CD4-positive, alpha-beta memory T cell (primary cell): ENCODE data around the gene CCDC9. TPM values are rescaled to one million over a fixed set of nuclear protein-coding genes. Genes with fewer than 3 reads are reported as not detected.

Experiments
- CTCF ChIA-PET: fragments of 350-600 bp; sonication (Branson Sonifier 250); formaldehyde crosslinking; loops from one replicate; lab custom pipeline; 2021; ENCODE audit warnings: inconsistent platforms; ENCODE audit not compliant: partially characterized antibody; lab: Charles Lee
- POLR2A ChIA-PET: fragments of 350-600 bp; sonication (Branson Sonifier 250); formaldehyde crosslinking; loops from one replicate; lab custom pipeline; 2021; ENCODE audit not compliant: partially characterized antibody; lab: Charles Lee
- DNase-seq, 5 donors: peaks; one replicate each; pipeline versions ENCODE4 v3.0.0 to v3.0.0-alpha.2; 2020 to 2022; ENCODE audit warnings: mixed read lengths in 1 of 5
- H3K27ac ChIP-seq: one replicate; pipeline ENCODE4 v1.7.0; 2013; ENCODE audit warnings: low read depth, low read length
- H3K27me3 ChIP-seq: 2 replicates; pipeline ENCODE4 v1.7.0; 2013; ENCODE audit warnings: mild to moderate bottlenecking, low read length, moderate library complexity; ENCODE audit not compliant: insufficient read depth
- H3K36me3 ChIP-seq: 2 replicates; pipeline ENCODE4 v1.7.0; 2013; ENCODE audit warnings: mild to moderate bottlenecking, low read length, moderate library complexity; ENCODE audit not compliant: insufficient read depth
- H3K4me1 ChIP-seq: 2 replicates; pipeline ENCODE4 v1.7.0; 2013; ENCODE audit warnings: mild to moderate bottlenecking, low read length, moderate library complexity; ENCODE audit not compliant: insufficient read depth
- H3K4me3 ChIP-seq, 2 donors: one replicate each; pipeline ENCODE4 v1.7.0; 2013; ENCODE audit warnings: low read length in 2 of 2, mild to moderate bottlenecking in 1 of 2
- H3K9me3 ChIP-seq, 2 donors: one replicate each; pipeline ENCODE4 v1.7.0; 2013; ENCODE audit warnings: low read length in 2 of 2, control low read depth in 1 of 2; ENCODE audit not compliant: control insufficient read depth in 1 of 2
- H3K27ac Mint-ChIP-seq, 7 donors: one replicate each; pipeline ENCODE4 v1.8.0; 2020 to 2021; ENCODE audit warnings: mixed read lengths in 7 of 7, mild to moderate bottlenecking in 6 of 7, inconsistent platforms in 3 of 7, moderate library complexity in 3 of 7
- H3K27me3 Mint-ChIP-seq, 2 donors: one replicate each; pipeline ENCODE4 v1.8.0; 2020 to 2021; ENCODE audit warnings: mixed read lengths in 2 of 2
- H3K36me3 Mint-ChIP-seq, 2 donors: one replicate each; pipeline ENCODE4 v1.8.0; 2020 to 2021; ENCODE audit warnings: mixed read lengths in 2 of 2, inconsistent platforms in 1 of 2, mild to moderate bottlenecking in 1 of 2
- H3K4me1 Mint-ChIP-seq, 4 donors: one replicate each; pipeline ENCODE4 v1.8.0; 2020 to 2021; ENCODE audit warnings: mixed read lengths in 4 of 4, mild to moderate bottlenecking in 1 of 4
- H3K4me3 Mint-ChIP-seq, 8 donors: one replicate each; pipeline ENCODE4 v1.8.0; 2020 to 2021; ENCODE audit warnings: mixed read lengths in 8 of 8, mild to moderate bottlenecking in 7 of 8, moderate library complexity in 6 of 8, inconsistent platforms in 3 of 8
- H3K9me3 Mint-ChIP-seq, 8 donors: one replicate each; pipeline ENCODE4 v1.8.0; 2020 to 2021; ENCODE audit warnings: mixed read lengths in 8 of 8, mild to moderate bottlenecking in 5 of 8, inconsistent platforms in 3 of 8, moderate library complexity in 1 of 8
- intact Hi-C: fragments of 100-400 bp; cut with micrococcal nuclease; formaldehyde crosslinking; loops from one replicate; pipeline ENCODE4 v1.15.1; 2023
- polyA plus RNA-seq, 2 donors: library from polyadenylated mRNA; unstranded; fragments of 300-500 nt; fragmentation: Illumina TruSeq; gene quantifications; one replicate each; pipeline ENCODE4 v1.2.3, GENCODE V29; 2021
- total RNA-seq, 2 experiments: library from RNA; stranded (reverse); gene quantifications; one replicate each; pipeline ENCODE4 v1.2.3, GENCODE V29; 2021

Gene CCDC9
- total and polyA plus RNA-seq, 4 experiments from 2014 or later: 4.6 to 40.4 (median 25.7) TPM

- POLR2A ChIA-PET: interaction anchor here (0.8 to 6.3 kb wide), 11 partner anchors 10 to 116 kb away, joined by 3 to 156 read pairs (median 36); partner anchors contain the start of genes CCDC9, SAE1 and ZC3H4
These were observed 28.0 kb upstream of the CCDC9 start for GRCh38 chr19:47228168-47228936.

DNA sequence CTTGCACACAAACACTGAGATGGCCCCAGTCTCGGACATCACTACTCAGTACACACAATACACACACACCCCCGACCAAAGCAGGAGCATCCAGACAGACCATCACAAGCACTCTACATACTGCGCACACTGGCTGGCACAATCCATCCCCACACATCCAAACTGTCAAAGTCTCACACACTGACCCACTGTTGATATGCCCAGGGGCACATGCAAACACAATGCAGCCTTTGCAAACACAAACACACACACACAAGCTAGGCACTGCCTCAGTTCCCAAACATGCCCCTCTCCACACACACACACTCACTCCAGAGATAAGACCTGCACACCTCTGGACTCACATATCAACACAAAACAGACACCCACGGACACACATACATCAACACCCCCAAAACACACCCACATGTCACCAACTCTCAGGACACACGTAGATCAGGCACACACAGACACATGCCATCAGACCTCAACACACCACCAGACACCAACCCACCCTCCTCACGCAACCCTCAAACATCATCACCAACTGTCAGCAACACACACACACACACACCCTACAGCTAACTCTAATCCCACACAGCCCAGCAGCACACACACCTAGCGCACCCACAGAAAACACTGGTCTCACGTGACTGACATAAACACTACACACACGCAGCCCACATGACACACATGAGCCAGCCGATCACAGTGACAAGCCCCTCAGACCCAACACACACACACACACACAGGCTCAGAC lies 27.2 kb upstream of the CCDC9 start:
- H3K4me3 Mint-ChIP-seq: no peak overlapping the region
- H3K27me3 Mint-ChIP-seq: no peaks in the 10 kb centered on the region
- no peaks in the 10 kb centered on the region for H3K36me3 Mint-ChIP-seq

More at GRCh38 chr19:47228168-47228936, 28.0 kb upstream of the CCDC9 start:
- no peak overlapping the region for H3K27ac Mint-ChIP-seq
- Histone ChIP-seq H3K4me1 (peaks cover 58% of the 10 kb centered on the region), H3K36me3 (no peaks in the 10 kb centered on the region), H3K27me3 (no peaks in the 10 kb centered on the region), H3K4me3 (peak overlapping the region; percentile 49 to 85), H3K27ac (peak overlapping the region; percentile 45), H3K9me3 (no peaks in the 10 kb centered on the region)
- intact Hi-C loops: loop anchor here (5.0 kb wide), 2 partner anchors 41 to 71 kb away; no protein-coding TSS in a partner anchor
- H3K27me3 Mint-ChIP-seq: no peaks in the 10 kb centered on the region
- no peaks in the 10 kb centered on the region for H3K9me3 Mint-ChIP-seq
- CTCF ChIA-PET: interaction anchor here (1.8 to 6.8 kb wide), 2 partner anchors 16 kb away, joined by 7 to 62 read pairs; no protein-coding TSS in a partner anchor
- no peak overlapping the region for H3K4me3 Mint-ChIP-seq
- peak in 4 of 5 donors; percentile 36 to 71 (median 44) for DNase-seq
- H3K36me3 Mint-ChIP-seq: no peaks in the 10 kb centered on the region
- peaks cover 19 to 39% (median 27%) of the 10 kb centered on the region in 4 donors for H3K4me1 Mint-ChIP-seq

GRCh38 chr19:47229676-47230053 lies 26.7 kb upstream of the CCDC9 start:
- H3K9me3 ChIP-seq: no peaks in the 10 kb centered on the region
- CTCF ChIA-PET: interaction anchor here (0.8 to 1.8 kb wide), 4 partner anchors 10 to 20 kb away, joined by 3 to 7 read pairs (median 4); no protein-coding TSS in a partner anchor
- Mint-ChIP-seq H3K27ac (no peak overlapping the region), H3K4me1 (peaks cover 19 to 39% (median 27%) of the 10 kb centered on the region in 4 donors), H3K36me3 (no peaks in the 10 kb centered on the region), H3K4me3 (no peak overlapping the region), H3K27me3 (no peaks in the 10 kb centered on the region), H3K9me3 (no peaks in the 10 kb centered on the region)
- H3K27me3 ChIP-seq: no peaks in the 10 kb centered on the region
- peaks cover 58% of the 10 kb centered on the region for H3K4me1 ChIP-seq
- no peaks in the 10 kb centered on the region for H3K36me3 ChIP-seq
- peak overlapping the region; percentile 45 for H3K27ac ChIP-seq
- peak in 2 of 5 donors; percentile 37 to 43 for DNase-seq
- POLR2A ChIA-PET: interaction anchor here (0.8 to 6.3 kb wide), 8 partner anchors 9 to 71 kb away, joined by 3 to 156 read pairs (median 7); partner anchors contain the start of genes CCDC9 and INAFM1
- H3K4me3 ChIP-seq: peak overlapping the region; percentile 33 to 85
- intact Hi-C loops: loop anchor here (2.0 to 5.0 kb wide), 3 partner anchors 42 to 72 kb away; partner anchors contain the start of gene INAFM1

More for the DNA sequence above, 27.2 kb upstream of the CCDC9 start:
- no peaks in the 10 kb centered on the region for H3K9me3 Mint-ChIP-seq
- Histone ChIP-seq H3K9me3 (no peaks in the 10 kb centered on the region), H3K27ac (peak overlapping the region; percentile 45), H3K4me3 (peak overlapping the region; percentile 49 to 85), H3K27me3 (no peaks in the 10 kb centered on the region), H3K36me3 (no peaks in the 10 kb centered on the region), H3K4me1 (peaks cover 58% of the 10 kb centered on the region)
- H3K4me1 Mint-ChIP-seq: peaks cover 19 to 39% (median 27%) of the 10 kb centered on the region in 4 donors
- POLR2A ChIA-PET: interaction anchor here (0.8 to 6.3 kb wide), 9 partner anchors 9 to 99 kb away, joined by 3 to 156 read pairs (median 5); partner anchors contain the start of genes CCDC9, INAFM1 and SAE1
- intact Hi-C loops: loop anchor here (5.0 kb wide), 2 partner anchors 42 to 72 kb away; no protein-coding TSS in a partner anchor
- peak; percentile 43 to 76 (median 50) for DNase-seq
- H3K27ac Mint-ChIP-seq: no peak overlapping the region
- CTCF ChIA-PET: interaction anchor here (0.8 to 1.8 kb wide), 4 partner anchors 10 to 19 kb away, joined by 3 to 7 read pairs (median 4); no protein-coding TSS in a partner anchor

- H3K27me3 Mint-ChIP-seq: no peaks in the 10 kb centered on the region
- no peaks in the 10 kb centered on the region for H3K27me3 ChIP-seq
- ChIA-PET CTCF (interaction anchor here (0.8 to 1.8 kb wide), 4 partner anchors 9 to 20 kb away, joined by 3 to 7 read pairs (median 4); no protein-coding TSS in a partner anchor), POLR2A (interaction anchor here (0.8 to 6.3 kb wide), 8 partner anchors 8 to 71 kb away, joined by 3 to 156 read pairs (median 7); partner anchors contain the start of genes CCDC9 and INAFM1)
- intact Hi-C loops: loop anchor here (2.0 kb wide), 1 partner anchor 45 kb away; the partner anchor contains the start of gene INAFM1
- peak overlapping the region; percentile 33 to 85 for H3K4me3 ChIP-seq
- no peaks in the 10 kb centered on the region for H3K9me3 ChIP-seq
- H3K4me3 Mint-ChIP-seq: peak overlapping the region in 4 of 8 donors; percentile 13 to 71 (median 34)
- no peaks in the 10 kb centered on the region for H3K9me3 Mint-ChIP-seq
- no peaks in the 10 kb centered on the region for H3K36me3 ChIP-seq
- DNase-seq: peak; percentile 82 to 86 (median 83)
- no peaks in the 10 kb centered on the region for H3K36me3 Mint-ChIP-seq
- peak overlapping the region; percentile 76 for H3K27ac ChIP-seq
- peaks cover 58% of the 10 kb centered on the region for H3K4me1 ChIP-seq
- H3K27ac Mint-ChIP-seq: peak overlapping the region in 2 of 7 donors; percentile 3 to 81
- peaks cover 19 to 38% (median 26%) of the 10 kb centered on the region in 4 donors for H3K4me1 Mint-ChIP-seq
These were observed 26.0 kb upstream of the CCDC9 start for GRCh38 chr19:47230054-47230920.

DNA sequence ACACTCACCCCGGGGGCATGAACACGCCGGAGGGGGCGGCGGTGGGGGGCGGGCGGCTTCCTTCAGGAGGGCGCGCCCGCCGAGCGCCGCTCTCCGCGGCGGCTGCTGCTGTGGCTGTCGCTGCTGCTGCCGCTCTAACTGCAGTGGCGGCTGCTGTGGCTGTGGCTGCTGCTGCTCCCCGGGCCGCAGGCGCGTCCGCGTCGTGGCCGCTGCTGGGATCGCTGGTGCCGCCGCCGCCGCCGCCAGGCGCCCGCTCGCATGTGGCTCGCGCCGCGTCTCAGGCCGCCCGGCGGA lies 25.5 kb upstream of the CCDC9 start, which contains the start of gene BBC3:
Gene BBC3, minus strand, starts transcription at position 279 of the 294 bp plus-strand sequence. CDS start 2,768 bp downstream, outside the sequence.
- Mint-ChIP-seq H3K27me3 (no peaks in the 10 kb centered on the region), H3K9me3 (no peaks in the 10 kb centered on the region), H3K36me3 (no peaks in the 10 kb centered on the region), H3K4me1 (peaks cover 15 to 33% (median 22%) of the 10 kb centered on the region in 4 donors), H3K27ac (peak within 1 kb of the TSS; percentile 71 to 97 (median 93)), H3K4me3 (peak within 1 kb of the TSS; percentile 73 to 88 (median 83))
- Histone ChIP-seq H3K27ac (peak within 1 kb of the TSS; percentile 76), H3K9me3 (no peaks in the 10 kb centered on the region), H3K4me3 (peak within 1 kb of the TSS; percentile 33 to 85), H3K4me1 (peaks cover 52% of the 10 kb centered on the region), H3K36me3 (no peaks in the 10 kb centered on the region), H3K27me3 (no peaks in the 10 kb centered on the region)
- ChIA-PET POLR2A (interaction anchor here (1.5 to 2.8 kb wide), 2 partner anchors 13 to 44 kb away, joined by 3 to 24 read pairs; partner anchors contain the start of gene INAFM1), CTCF (no interaction called here)
- no peak for DNase-seq
- intact Hi-C loops: loop anchor here (1.0 to 2.0 kb wide), 2 partner anchors 13 to 44 kb away; partner anchors contain the start of gene INAFM1
